ENCODE results near the gene CDK5R1.

Gene CDK5R1

GRCh38 chr17:32470405-32471167 is 16.2 kb upstream of the CDK5R1 start:
- no peak for DNase-seq (ENCODE audit: low read depth, low spot score)

DNA sequence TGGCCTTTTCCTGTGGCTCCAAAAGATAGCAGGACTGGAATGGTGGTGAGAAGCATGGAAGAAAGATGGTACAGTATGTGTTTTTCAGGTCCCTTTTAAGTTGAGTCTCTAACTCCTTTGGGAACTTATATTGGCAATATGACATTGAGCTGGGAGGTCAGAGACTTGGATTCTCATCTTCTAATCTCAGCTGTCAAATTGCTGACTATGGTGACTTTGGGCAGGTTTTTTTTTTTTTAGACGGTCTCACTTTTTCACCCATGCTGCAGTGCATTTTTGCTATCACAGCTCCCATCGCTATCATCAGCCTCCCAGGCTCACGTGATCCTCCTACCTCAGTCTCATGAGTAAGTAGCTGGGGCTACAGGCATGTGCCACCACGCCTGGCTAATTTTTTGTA is 15.1 kb upstream of the CDK5R1 start:
- no peak for DNase-seq (ENCODE audit: low read depth, low spot score)

- no peak for DNase-seq (ENCODE audit: low read depth, low spot score)
These were observed 11.5 kb upstream of the CDK5R1 start for GRCh38 chr17:32475258-32475657.

- no peak for DNase-seq (ENCODE audit: low read depth, low spot score)
These were observed 9.6 kb upstream of the CDK5R1 start for GRCh38 chr17:32477220-32477619.

DNA sequence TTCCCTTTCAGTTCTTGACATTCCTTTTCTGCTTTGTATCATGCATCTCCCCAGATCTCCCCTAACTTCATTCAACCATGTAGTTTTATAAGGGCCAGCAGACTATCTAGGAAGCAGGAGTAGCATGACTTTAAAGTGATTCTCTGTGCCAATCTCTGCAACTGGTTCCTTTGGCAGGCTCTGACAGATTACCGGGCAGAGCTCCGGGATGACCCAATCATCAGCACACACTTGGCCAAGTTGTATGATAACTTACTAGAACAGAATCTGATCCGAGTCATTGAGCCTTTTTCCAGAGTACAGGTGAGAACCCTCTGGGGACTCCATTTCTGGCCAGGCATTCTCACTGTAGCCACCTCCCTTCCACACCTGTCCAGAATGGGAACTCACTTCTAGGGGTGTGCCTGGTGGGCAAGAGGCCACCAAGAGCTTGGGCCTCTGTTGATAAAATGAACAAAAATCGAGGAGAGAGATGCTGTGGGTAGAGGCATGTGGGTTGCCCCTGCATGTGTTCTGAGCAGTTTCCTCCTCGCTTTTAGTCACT is 7.6 kb upstream of the CDK5R1 start:
- no peak for DNase-seq (ENCODE audit: low read depth, low spot score)

DNA sequence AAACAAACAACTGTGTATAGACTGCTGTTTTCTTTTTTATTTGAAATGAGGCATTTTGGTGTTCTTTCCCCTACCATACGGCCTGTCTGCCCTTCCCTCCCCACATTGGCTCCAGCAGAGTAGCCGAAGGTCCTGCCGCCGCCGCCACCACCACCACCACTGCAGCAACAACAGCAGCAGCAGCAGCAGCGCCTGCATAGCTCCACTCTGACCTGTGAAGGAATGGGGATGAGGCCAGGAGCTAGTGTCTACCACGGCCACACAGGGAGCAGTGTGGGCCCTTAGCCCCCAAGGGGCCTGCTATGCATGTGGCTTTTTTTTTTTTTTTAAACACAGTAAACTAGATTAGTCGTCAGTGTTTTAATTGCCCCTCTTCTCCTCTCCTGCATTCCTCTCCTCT is 5.6 kb upstream of the CDK5R1 start:
- no peak for DNase-seq (ENCODE audit: low read depth, low spot score)

GRCh38 chr17:32482568-32483320 is 4.0 kb upstream of the CDK5R1 start:
- no peak for DNase-seq (ENCODE audit: low read depth, low spot score)

GRCh38 chr17:32483451-32484019 is 3.3 kb upstream of the CDK5R1 start:
- no peak for DNase-seq (ENCODE audit: low read depth, low spot score)

DNA sequence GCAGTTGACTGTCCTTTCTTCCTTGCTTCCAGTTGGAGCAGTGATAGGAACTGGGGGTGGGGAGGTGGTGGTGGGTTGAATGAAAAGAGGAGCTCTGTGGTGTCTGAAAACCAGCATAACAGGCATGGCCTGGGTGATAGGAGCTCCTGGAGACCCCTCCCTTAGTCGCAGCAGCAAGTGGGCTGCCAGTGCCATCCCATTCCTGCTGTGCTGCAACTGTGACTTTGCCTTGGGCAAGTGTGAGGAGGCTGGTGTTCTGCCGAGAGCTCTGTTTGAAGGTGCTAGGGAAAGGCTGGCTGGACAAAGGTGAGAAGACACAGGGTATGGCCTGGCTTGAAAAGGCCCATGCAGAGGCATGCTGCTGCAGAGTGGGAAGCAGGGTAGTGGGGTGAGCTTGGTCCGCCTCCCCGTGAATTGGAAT is 2.7 kb upstream of the CDK5R1 start:
- DNase-seq (ENCODE audit: low read depth, low spot score) = no peak

- DNase-seq (ENCODE audit: low read depth, low spot score) = no peak
These were observed 2.2 kb upstream of the CDK5R1 start for GRCh38 chr17:32484628-32485027.

- no peak for DNase-seq (ENCODE audit: low read depth, low spot score)
These were observed 1.3 kb upstream of the CDK5R1 start for GRCh38 chr17:32485261-32486110.

GRCh38 chr17:32486111-32486700 is 587 bp upstream of the CDK5R1 start:
- peak; percentile 36 for DNase-seq (ENCODE audit: low read depth, low spot score)

DNA sequence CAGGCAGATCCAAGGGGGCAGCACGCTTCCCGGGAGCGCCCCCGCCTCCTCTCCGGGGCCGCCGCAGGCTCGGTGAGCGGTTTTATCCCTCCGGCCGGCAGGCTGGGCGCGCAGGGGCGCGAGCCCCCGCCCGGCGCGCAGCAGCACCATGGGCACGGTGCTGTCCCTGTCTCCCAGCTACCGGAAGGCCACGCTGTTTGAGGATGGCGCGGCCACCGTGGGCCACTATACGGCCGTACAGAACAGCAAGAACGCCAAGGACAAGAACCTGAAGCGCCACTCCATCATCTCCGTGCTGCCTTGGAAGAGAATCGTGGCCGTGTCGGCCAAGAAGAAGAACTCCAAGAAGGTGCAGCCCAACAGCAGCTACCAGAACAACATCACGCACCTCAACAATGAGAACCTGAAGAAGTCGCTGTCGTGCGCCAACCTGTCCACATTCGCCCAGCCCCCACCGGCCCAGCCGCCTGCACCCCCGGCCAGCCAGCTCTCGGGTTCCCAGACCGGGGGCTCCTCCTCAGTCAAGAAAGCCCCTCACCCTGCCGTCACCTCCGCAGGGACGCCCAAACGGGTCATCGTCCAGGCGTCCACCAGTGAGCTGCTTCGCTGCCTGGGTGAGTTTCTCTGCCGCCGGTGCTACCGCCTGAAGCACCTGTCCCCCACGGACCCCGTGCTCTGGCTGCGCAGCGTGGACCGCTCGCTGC is 832 bp downstream of the CDK5R1 start:
- no peak for DNase-seq (ENCODE audit: low read depth, low spot score)

- DNase-seq (ENCODE audit: low read depth, low spot score) = no peak
These were observed 1.4 kb downstream of the CDK5R1 start for GRCh38 chr17:32488177-32488542.

DNA sequence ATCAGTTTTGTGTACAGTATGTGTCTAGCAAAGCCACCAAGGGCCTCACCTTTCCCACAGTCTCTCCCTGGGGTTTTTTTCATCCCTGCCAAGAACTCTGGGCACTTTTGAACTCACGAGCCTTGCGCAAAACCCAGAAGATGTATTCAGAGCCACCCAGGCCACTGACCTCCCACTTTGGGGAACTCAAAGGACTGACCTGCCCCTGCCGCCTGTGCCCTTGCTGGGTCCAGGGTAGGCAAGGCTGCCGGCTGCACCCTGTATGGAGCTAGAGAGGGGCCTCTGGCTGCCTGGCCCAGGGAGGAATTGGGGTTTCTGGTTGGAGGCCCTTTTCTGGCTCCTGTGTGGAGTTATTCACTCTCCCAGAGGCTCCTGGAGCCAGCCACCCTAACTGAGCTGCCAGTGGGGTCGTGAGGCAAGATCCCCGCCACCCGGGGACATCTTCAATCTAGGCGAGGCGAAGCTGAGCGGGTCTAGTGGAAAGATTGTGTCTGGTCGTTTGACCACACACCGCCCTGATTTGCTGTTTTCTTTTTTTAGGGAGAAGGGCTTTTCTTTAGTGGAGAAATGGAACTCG is 1.9 kb downstream of the CDK5R1 start:
- no peak for DNase-seq (ENCODE audit: low read depth, low spot score)

- DNase-seq (ENCODE audit: low read depth, low spot score) = no peak
These were observed 2.7 kb downstream of the CDK5R1 start for GRCh38 chr17:32489320-32490100.

DNA sequence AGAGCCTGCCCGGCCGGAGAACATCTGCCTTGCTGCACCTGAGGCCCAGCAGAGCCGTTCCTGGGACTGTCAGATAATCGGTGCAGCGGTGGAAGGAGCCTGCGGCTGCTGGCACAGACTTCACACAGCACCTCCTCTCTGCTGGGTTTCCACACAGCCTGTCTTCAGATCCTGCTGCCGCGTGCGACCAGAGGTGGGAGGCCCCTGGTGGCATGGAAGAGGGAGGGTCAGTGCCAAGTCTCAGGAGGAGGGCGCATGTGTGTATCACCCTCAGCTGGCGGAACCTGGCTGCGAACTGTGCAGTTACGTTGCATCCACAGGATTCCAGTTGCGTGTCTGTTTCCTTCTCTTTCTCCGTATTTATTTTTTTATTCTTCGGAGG is 3.3 kb downstream of the CDK5R1 start:
- no peak for DNase-seq (ENCODE audit: low read depth, low spot score)

DNA sequence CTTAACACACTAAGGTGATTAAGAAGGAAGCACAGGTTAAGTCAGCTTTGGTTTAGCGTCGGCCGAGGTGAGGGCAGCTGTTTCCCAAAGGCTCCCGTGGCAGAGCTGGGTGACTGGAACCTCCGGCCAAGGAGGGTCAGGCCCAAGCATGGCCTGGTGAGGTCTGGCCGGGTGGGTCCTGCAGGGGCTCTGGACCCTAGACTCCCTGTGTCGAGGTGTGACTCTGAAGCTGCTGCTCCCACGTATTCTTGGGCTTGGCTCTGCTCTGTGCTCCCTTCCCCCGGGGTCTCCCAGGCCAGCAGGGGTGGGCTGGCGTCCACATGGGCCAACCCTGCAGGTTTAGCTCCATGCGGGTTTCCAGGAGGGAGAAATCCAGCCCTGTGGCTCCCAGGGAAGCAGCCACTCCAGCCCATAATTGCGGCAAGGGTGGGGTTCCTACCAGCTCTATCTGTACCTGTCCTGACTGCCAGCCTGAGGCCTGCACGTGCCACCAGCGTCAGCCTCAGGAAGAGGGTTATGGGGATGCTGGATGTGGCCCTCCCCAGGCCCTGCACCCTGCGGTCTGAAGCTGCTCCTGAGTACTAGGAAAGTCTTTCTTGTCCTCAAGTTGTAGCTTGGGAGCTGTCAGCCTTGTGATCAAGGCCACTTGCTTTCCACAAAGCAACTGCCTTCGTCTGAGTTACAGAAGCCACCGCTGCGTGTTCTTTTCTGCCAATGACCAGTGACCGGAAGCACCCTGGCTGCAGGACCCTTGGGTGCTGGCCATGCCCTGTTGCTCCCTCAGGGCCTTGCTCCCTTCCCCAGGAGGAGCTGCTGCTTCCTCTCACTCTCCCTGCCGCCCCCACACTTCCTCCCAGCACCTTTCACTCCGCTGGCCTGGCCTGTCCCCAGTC is 4.8 kb downstream of the CDK5R1 start:
- DNase-seq (ENCODE audit: low read depth, low spot score) = no peak

GRCh38 chr17:32492264-32492589 is 5.4 kb downstream of the CDK5R1 start:
- no peak for DNase-seq (ENCODE audit: low read depth, low spot score)
